ENCODE results near the gene ARAP1. TPM values are rescaled to one million over a fixed set of nuclear protein-coding genes. Genes with fewer than 3 reads are reported as not detected.

ARAP1 gene
- total and polyA plus RNA-seq, 2 donors (not counting 3 experiments of a cell fraction or from before 2014, with no cell fraction given): 36.8 to 66.2 TPM

DNA sequence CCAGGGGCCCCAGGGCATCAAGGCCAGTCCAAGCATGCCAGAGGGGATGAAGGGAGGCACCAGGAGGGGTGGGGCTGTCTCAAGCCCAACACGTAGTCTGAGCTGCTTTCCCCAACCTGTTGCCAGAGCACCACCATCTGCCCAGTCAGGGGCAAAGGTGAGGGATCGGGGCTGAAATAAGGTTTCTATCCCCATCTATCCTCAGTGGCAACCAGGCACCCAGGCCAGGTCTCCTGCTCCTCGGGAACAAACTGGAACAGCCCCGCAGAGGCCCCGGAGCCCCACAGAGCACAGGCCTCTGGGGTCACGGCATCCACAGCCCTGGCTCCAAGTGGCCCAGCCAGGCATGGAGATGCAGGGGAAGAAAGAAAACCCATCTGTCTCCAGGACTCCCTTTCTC, 22.3 kb upstream of the ARAP1 start:
- Histone ChIP-seq H3K4me1 (ENCODE audit: control insufficient read depth, extremely low read depth, insufficient read depth, low read length) (peaks cover 3% of the 10 kb centered on the region), H3K9ac (replicated peaks; ENCODE audit: extremely low read depth, insufficient read depth, low read length) (no peak overlapping the region), H4K20me1 (replicated peaks; ENCODE audit: control insufficient read depth, extremely low read depth, insufficient read depth, low read length) (no peaks in the 10 kb centered on the region), H3K27ac (ENCODE audit: insufficient read depth, low read depth, low read length) (no peak overlapping the region), H3K36me3 (ENCODE audit: control insufficient read depth in 2 of 2, extremely low read depth in 1 of 2, insufficient read depth in 2 of 2, low read length in 2 of 2) (no peaks in the 10 kb centered on the region), H3K79me2 (ENCODE audit: control insufficient read depth, insufficient read depth, low read length) (no peaks in the 10 kb centered on the region), H3K9me1 (replicated peaks; ENCODE audit: control insufficient read depth, extremely low read depth, insufficient read depth, low read length) (no peaks in the 10 kb centered on the region), H3K4me2 (ENCODE audit: insufficient read depth, low read length) (no peak overlapping the region), H3K4me3 (replicated peaks in 1 of 3; ENCODE audit: insufficient read depth in 1 of 3, low read depth in 1 of 3, low read length in 3 of 3) (no peak overlapping the region), H3K9me3 (replicated peaks; ENCODE audit: control insufficient read depth, insufficient read depth, low read length) (no peaks in the 10 kb centered on the region), H2AFZ (ENCODE audit: low read depth, low read length) (no peak overlapping the region), H3K27me3 (ENCODE audit: control insufficient read depth in 2 of 2, insufficient read depth in 2 of 2, low read length in 2 of 2) (no peaks in the 10 kb centered on the region)
- FAIRE-seq (no peak), DNase-seq (ENCODE audit: low read depth, low spot score) (no peak)
- intact Hi-C loops (cut with micrococcal nuclease): no loop called here
- ChIA-PET POLR2A (no interaction called here), CTCF (interaction anchor here (1.0 to 3.7 kb wide), 3 partner anchors 9 to 49 kb away, joined by 4 to 15 read pairs (median 8); partner anchors contain the start of gene STARD10)
- TF ChIP-seq POLR2AphosphoS5 (IDR thresholded peaks at IDR 0.05; ENCODE audit: insufficient read depth, low read depth, low read length) (no peak), MYC (IDR thresholded peaks at IDR 0.05; ENCODE audit: low read depth, low read length) (no peak), POLR2A (IDR thresholded peaks at IDR 0.05; ENCODE audit: low read depth, low read length) (no peak), JUN (IDR thresholded peaks at IDR 0.05; ENCODE audit: borderline replicate concordance, insufficient read depth, insufficient read length, low read depth) (no peak), FOS (IDR thresholded peaks at IDR 0.05; ENCODE audit: borderline replicate concordance, insufficient read depth, low read length) (no peak)
- TF ChIP-seq, protein P1, sequence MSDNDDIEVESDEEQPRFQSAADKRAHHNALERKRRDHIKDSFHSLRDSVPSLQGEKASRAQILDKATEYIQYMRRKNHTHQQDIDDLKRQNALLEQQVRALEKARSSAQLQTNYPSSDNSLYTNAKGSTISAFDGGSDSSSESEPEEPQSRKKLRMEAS (IDR thresholded peaks at IDR 0.05; ENCODE audit: insufficient read depth, insufficient read length): no peak
- TF ChIP-seq, protein P2, sequence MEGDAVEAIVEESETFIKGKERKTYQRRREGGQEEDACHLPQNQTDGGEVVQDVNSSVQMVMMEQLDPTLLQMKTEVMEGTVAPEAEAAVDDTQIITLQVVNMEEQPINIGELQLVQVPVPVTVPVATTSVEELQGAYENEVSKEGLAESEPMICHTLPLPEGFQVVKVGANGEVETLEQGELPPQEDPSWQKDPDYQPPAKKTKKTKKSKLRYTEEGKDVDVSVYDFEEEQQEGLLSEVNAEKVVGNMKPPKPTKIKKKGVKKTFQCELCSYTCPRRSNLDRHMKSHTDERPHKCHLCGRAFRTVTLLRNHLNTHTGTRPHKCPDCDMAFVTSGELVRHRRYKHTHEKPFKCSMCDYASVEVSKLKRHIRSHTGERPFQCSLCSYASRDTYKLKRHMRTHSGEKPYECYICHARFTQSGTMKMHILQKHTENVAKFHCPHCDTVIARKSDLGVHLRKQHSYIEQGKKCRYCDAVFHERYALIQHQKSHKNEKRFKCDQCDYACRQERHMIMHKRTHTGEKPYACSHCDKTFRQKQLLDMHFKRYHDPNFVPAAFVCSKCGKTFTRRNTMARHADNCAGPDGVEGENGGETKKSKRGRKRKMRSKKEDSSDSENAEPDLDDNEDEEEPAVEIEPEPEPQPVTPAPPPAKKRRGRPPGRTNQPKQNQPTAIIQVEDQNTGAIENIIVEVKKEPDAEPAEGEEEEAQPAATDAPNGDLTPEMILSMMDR (IDR thresholded peaks at IDR 0.05; ENCODE audit: extremely low read depth in 1 of 2, insufficient read depth in 1 of 2, low read depth in 1 of 2, low read length in 2 of 2): no peak
- dilution Hi-C loops (cut with MboI; ENCODE audit: extremely low pct_ligation_motif_present, low sequenced_read_pairs): no loop called here
- no TSS peak for BruUV-seq (replicated peaks)
